A204.1 (cell line): ENCODE results near the gene ARSG.
"Not testable (repeated sequence)": the region's sequence is repeated elsewhere in the genome, so short reads cannot be mapped to it uniquely, and the experiment has no call there.

Experiments used
- FAIRE-seq: peaks from 2 replicates; lab custom pipeline; 2012; peaks lifted over from hg19 to GRCh38; lab: Jason Lieb, UNC

The ARSG gene

DNA sequence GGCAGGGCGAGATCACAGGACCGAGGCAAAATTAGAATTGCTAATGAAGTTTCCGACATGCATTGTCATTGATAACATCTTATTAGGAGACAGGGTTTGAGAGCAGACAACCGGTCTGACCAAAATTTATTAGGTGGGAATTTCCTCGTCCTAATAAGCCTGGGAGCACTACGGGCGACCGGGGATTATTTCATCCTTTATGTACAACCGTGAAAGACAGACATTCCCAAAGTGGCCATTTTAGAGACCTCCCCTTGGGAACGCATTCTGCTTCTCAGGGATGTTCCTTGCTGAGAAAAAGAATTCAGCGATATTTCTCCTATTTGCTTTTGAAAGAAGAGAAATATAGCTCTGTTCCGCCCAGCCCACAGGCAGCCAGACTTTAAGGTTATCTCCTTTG lies 40.6 kb downstream of the ARSG start:
- FAIRE-seq: not testable (repeated sequence)

- FAIRE-seq: no peak
Measured at GRCh38 chr17:68334393-68334792, 43.1 kb downstream of the ARSG start.

GRCh38 chr17:68341482-68341881 lies 50.2 kb downstream of the ARSG start:
- FAIRE-seq: no peak

GRCh38 chr17:68343976-68344375 lies 52.7 kb downstream of the ARSG start:
- FAIRE-seq: no peak

DNA sequence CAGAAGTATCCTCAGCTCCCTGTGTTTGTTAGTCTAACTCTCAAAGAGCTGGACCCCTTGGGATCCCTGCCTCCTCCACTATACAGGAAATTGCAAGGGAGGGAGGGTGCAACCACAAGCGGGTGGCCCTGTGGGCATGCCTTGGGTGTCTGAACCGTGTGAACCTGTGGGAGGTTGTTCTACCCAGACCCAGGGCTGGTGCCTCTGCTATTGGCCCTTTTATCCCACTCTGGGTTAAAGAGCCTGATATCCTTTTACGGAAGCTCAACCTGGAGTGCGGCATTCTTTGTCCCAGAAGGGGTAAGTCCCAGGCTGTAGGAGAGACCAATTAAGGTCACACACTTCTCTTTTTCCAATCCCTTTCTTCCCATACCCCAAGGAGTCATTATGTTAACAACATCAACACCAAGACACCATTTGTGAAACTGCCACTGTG lies 53.4 kb downstream of the ARSG start:
- FAIRE-seq: no peak

DNA sequence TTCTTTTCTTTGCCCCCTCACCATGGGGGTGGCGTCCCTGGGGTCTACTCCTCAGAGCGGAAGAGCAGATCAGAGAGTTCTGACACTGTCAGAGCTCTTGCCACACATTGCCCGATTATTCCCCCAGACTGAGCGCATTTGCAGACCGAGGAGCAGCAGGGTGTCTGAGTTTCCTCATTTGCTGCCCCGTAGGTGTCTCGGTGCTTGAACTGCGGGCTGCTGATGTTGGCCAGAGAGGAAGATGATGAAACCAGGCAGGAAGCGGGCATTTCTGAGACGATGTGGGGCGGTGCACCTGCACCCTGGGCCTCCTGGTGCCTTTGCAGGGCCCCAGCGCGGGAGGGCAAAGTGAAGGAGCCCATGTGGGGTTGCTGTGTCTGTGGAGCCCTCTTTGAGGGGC lies 55.2 kb downstream of the ARSG start:
- no peak for FAIRE-seq

- FAIRE-seq: no peak
Measured at GRCh38 chr17:68347380-68347779, 56.1 kb downstream of the ARSG start.

GRCh38 chr17:68349157-68349556 lies 57.9 kb downstream of the ARSG start:
- FAIRE-seq: no peak

GRCh38 chr17:68351395-68351794 lies 60.1 kb downstream of the ARSG start:
- FAIRE-seq: no peak

DNA sequence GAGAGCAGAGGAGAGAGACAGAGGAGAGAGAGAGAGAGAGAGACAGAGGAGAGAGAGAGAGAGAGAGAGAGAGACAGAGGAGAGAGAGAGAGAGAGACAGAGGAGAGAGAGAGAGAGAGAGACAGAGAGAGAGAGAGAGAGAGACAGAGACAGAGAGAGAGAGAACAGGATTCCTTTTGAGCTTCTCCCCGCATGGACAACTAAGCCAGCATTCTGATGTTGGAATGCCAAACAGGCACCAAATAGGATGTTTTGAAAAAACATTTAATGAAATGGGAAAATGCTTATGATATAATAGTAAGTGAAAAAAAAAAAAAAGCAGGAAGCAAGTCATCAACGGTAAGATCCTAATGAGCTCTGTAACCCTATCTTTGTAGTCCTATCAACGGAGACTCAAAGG lies 60.7 kb downstream of the ARSG start:
- FAIRE-seq: no peak

DNA sequence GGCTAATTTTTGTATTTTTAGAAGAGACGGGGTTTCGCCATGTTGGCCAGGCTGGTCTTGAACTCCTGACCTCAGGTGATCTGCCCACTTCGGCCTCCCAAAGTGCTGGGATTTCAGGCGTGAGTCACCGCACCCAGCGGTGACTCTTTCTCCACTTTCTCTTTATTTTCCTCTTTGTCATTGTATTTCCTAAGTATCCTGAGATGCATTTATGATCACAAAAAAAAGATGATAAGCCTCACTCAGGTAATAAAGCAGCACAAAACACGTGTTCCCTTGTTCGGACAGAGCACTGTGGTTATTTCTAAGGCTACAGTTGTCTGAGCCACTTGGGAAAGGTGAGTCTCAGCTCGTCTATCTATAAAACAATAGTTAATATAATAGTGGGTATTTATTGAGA lies 61.4 kb downstream of the ARSG start:
- FAIRE-seq: not testable (repeated sequence)

- FAIRE-seq: no peak
Measured at GRCh38 chr17:68353111-68353521, 61.8 kb downstream of the ARSG start.

DNA sequence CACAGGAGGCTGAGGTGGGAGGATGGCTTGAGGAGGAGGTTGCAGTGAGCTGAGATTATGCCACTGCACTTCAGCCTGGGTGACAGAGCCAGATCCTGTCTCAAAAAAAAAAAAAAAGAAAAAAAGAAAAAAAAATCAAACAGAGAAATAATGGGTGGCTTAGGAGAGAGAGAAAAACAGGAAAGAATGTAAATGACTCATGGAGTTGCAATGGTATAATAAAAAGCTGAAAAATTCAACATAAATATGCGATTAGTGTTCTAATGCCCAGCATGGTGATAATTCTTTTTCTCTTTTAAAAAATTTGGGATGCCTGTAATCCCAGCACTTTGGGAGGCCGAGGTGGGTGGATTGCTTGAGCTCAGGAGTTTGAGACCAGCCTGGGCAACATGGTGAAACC lies 63.0 kb downstream of the ARSG start:
- FAIRE-seq: not testable (repeated sequence)

- FAIRE-seq: not testable (repeated sequence)
Measured at GRCh38 chr17:68355108-68355507, 63.8 kb downstream of the ARSG start.

DNA sequence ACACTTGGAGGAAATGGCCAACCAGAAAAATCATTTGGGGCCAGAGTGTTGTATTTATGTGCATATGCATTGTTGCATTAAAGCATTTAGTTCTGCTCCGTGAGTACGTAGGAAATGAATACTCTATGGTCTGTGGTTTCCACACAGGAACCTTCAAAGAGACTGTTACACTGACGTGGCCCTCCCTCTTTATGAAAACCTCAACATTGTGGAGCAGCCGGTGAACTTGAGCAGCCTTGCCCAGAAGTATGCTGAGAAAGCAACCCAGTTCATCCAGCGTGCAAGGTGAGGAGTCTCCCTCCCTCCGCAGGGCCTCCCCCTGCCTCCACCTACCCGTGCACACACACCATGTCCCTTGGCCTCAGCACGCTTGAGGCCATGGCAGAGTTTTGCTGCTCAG lies 65.2 kb downstream of the ARSG start:
- no peak for FAIRE-seq

GRCh38 chr17:68356949-68357455 lies 65.7 kb downstream of the ARSG start:
- no peak for FAIRE-seq

- FAIRE-seq: no peak
Measured at GRCh38 chr17:68357886-68358285, 66.6 kb downstream of the ARSG start.

GRCh38 chr17:68359791-68360535 lies 68.7 kb downstream of the ARSG start:
- no peak for FAIRE-seq

GRCh38 chr17:68365469-68365868 lies 74.2 kb downstream of the ARSG start:
- FAIRE-seq: no peak

DNA sequence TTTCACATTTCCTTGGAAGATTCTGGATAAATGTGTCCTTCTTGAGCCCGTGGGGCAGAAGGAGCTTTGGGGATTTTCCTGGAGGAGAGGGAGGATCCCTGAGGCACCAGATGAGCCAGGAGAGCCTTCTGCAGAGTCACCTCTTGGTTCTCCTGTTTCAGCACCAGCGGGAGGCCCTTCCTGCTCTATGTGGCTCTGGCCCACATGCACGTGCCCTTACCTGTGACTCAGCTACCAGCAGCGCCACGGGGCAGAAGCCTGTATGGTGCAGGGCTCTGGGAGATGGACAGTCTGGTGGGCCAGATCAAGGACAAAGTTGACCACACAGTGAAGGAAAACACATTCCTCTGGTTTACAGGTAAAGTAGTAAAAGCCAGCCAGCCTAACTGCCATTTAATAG lies 77.1 kb downstream of the ARSG start:
- no peak for FAIRE-seq

- FAIRE-seq: no peak
Measured at GRCh38 chr17:68375566-68375965, 84.3 kb downstream of the ARSG start.

DNA sequence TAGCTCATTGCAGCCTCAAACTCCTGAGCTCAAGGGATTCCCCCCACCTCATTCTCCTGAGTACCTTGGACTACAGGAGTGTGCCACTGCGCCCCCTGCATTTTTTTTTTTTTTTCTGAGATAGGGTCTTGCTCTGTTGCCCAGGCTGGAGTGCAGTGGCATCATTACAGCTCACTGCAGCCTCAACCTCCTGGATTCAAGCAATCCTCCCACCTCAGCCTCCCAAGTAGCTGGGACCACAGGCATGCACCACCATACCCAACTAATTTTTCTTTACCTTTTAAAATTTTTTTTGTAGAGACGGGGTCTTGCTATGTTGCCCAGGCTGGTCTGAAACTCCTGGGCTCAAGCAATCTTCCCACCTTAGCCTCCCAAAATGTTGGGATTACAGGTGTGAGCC lies 84.9 kb downstream of the ARSG start:
- FAIRE-seq: not testable (repeated sequence)

- no peak for FAIRE-seq
Measured at GRCh38 chr17:68377771-68378267, 86.5 kb downstream of the ARSG start.
